ENCODE data around the gene TBX19.

DNA sequence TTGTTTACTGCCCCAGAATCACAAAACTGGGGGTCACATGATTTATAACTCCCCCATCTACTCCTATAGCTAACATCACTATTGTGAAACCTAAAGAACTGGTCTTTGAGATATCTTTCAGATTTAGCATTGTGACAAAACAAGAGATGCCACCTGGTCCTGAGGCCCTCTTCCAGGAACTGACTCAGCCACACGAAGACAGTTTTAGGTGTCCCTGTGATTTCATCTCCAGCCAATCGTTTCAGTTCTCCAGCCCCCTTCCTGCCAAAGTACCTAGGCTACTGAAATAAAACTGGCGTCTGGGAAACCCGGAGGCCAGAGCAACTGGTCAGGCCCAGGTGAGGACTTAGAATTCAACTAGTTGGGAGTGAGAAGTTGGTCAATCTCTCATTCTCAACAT is 36.6 kb downstream of the TBX19 start:
- TF ChIP-seq, protein P1, sequence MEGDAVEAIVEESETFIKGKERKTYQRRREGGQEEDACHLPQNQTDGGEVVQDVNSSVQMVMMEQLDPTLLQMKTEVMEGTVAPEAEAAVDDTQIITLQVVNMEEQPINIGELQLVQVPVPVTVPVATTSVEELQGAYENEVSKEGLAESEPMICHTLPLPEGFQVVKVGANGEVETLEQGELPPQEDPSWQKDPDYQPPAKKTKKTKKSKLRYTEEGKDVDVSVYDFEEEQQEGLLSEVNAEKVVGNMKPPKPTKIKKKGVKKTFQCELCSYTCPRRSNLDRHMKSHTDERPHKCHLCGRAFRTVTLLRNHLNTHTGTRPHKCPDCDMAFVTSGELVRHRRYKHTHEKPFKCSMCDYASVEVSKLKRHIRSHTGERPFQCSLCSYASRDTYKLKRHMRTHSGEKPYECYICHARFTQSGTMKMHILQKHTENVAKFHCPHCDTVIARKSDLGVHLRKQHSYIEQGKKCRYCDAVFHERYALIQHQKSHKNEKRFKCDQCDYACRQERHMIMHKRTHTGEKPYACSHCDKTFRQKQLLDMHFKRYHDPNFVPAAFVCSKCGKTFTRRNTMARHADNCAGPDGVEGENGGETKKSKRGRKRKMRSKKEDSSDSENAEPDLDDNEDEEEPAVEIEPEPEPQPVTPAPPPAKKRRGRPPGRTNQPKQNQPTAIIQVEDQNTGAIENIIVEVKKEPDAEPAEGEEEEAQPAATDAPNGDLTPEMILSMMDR (IDR thresholded peaks at IDR 0.05), result no peak
- TF ChIP-seq POLR2A (IDR thresholded peaks at IDR 0.05) (no peak), POLR2AphosphoS5 (IDR thresholded peaks at IDR 0.05) (no peak)
